Measurements from ENCODE around the gene ERICH6. TPM values are rescaled to one million over a fixed set of nuclear protein-coding genes. Genes with fewer than 3 reads are reported as not detected.

ERICH6 gene
- not detected in 2 replicates for total RNA-seq

DNA sequence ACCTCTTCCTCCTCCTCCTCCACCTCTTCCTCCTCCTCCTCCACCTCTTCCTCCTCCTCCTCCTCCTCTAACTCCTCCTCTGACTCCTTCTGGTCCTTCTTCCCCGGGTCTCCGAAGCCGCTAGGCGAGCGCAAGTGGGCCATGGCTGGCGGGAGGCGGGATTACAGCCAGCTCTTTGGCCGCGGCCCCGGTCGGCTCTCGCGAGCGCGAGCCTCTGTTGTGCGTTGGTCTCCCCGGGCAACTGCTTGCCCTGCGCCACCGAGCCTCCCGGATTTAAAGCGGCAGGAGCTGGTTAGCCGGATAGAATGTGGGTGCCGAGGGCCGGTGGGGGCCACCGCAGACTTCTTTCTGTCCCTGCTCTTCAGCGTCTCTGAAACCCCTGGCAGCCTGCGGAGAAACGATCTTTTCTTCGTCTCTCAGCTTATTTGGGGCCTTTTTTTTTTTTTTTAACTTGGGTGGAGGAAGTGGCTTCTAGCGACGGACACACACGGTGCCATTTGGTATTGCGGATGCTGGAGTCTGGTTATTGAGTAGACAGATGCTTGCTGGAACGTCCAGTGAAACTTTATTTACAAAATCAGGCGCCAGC, at the start of gene ERICH6:
TSS of gene ERICH6 (minus strand) at position 165 of the 589 bp plus-strand sequence. CDS start at position 143, 22 bp downstream.

Other genes with a start within 250 kb of the ERICH6 start
- 309 and 341 TPM in 2 replicates for gene SERP1, start 157.4 kb downstream of the ERICH6 start, total RNA-seq
- gene EIF2A, start 157.1 kb downstream of the ERICH6 start, total RNA-seq, result 171 and 234 TPM in 2 replicates
- gene SELENOT, start 100.6 kb downstream of the ERICH6 start, total RNA-seq, result 81.8 and 88.2 TPM in 2 replicates
- 40.6 and 42.9 TPM in 2 replicates for gene SIAH2, start 59.2 kb upstream of the ERICH6 start, total RNA-seq
- not detected in 2 replicates for gene MINDY4B, start 201.5 kb upstream of the ERICH6 start, total RNA-seq

All from hair follicular keratinocyte (primary cell).